Trophoblast cell (in vitro differentiated cells and primary cell): ENCODE results near the gene F5.

Experiments
- DNase-seq, 2 donors: peaks; one replicate each; pipeline ENCODE4 v3.0.0-alpha.2; 2016
- H2AFZ ChIP-seq: 2 replicates; pipeline ENCODE4 v1.6.1; 2013; ENCODE audit warnings: low read length, moderate library complexity, mild to moderate bottlenecking; ENCODE audit not compliant: insufficient read depth, poor library complexity
- H2AK5ac ChIP-seq: 2 replicates; pipeline ENCODE4 v1.6.1; 2013; ENCODE audit warnings: mild to moderate bottlenecking, low read length
- H2BK120ac ChIP-seq: 2 replicates; pipeline ENCODE4 v1.6.1; 2013; ENCODE audit warnings: low read length, mild to moderate bottlenecking, moderate library complexity; ENCODE audit not compliant: insufficient read depth, poor library complexity
- H2BK12ac ChIP-seq: 2 replicates; pipeline ENCODE4 v1.6.1; 2013; ENCODE audit warnings: mild to moderate bottlenecking, low read length, moderate library complexity
- H2BK5ac ChIP-seq: 2 replicates; pipeline ENCODE4 v1.6.1; 2013; ENCODE audit warnings: low read length, low read depth, moderate library complexity, mild to moderate bottlenecking; ENCODE audit not compliant: poor library complexity
- H3K14ac ChIP-seq: 2 replicates; pipeline ENCODE4 v1.6.1; 2013; ENCODE audit warnings: mild to moderate bottlenecking, low read length
- H3K18ac ChIP-seq: 2 replicates; pipeline ENCODE4 v1.6.1; 2013; ENCODE audit warnings: mild to moderate bottlenecking, low read length
- H3K23ac ChIP-seq: 2 replicates; pipeline ENCODE4 v1.6.1; 2013; ENCODE audit warnings: low read length
- H3K27ac ChIP-seq: 2 replicates; pipeline ENCODE4 v1.5.1; 2013; ENCODE audit warnings: low read depth, mild to moderate bottlenecking, inconsistent platforms, low read length, moderate library complexity
- H3K27me3 ChIP-seq: 2 replicates; pipeline ENCODE4 v1.6.1; 2013; ENCODE audit warnings: inconsistent platforms, mild to moderate bottlenecking, low read length, moderate library complexity; ENCODE audit not compliant: insufficient read depth
- H3K36me3 ChIP-seq, 2 experiments: 1 replicate in 1 of 2; 2 replicates in 1 of 2; pipeline ENCODE4 v1.6.1; 2013; ENCODE audit warnings: low read length in 2 of 2, mild to moderate bottlenecking in 2 of 2, moderate library complexity in 1 of 2; ENCODE audit not compliant: insufficient read depth in 2 of 2, control insufficient read depth in 1 of 2
- H3K4ac ChIP-seq: 2 replicates; pipeline ENCODE4 v1.6.1; 2013; ENCODE audit warnings: low read depth, mild to moderate bottlenecking, low read length, moderate library complexity
- H3K4me1 ChIP-seq, 2 experiments: 1 replicate in 1 of 2; 2 replicates in 1 of 2; pipeline ENCODE4 v1.6.1; 2013; ENCODE audit warnings: low read length in 2 of 2, mild to moderate bottlenecking in 2 of 2, moderate library complexity in 1 of 2; ENCODE audit not compliant: insufficient read depth in 2 of 2, control insufficient read depth in 1 of 2
- H3K4me2 ChIP-seq: 2 replicates; pipeline ENCODE4 v1.6.1; 2013; ENCODE audit warnings: inconsistent platforms, mild to moderate bottlenecking, low read length, moderate library complexity
- H3K4me3 ChIP-seq: 2 replicates; pipeline ENCODE4 v1.5.1; 2013; ENCODE audit warnings: mild to moderate bottlenecking, low read depth, low read length, inconsistent platforms
- H3K79me1 ChIP-seq: one replicate; pipeline ENCODE4 v1.6.1; 2013; ENCODE audit warnings: low read length
- H3K79me2 ChIP-seq: 2 replicates; pipeline ENCODE4 v1.6.1; 2013; ENCODE audit warnings: low read length, mild to moderate bottlenecking; ENCODE audit not compliant: control insufficient read depth, insufficient read depth, poor library complexity
- H3K9ac ChIP-seq: 2 replicates; pipeline ENCODE4 v1.6.1; 2013; ENCODE audit warnings: mild to moderate bottlenecking, low read length
- H3K9me3 ChIP-seq: 2 replicates; pipeline ENCODE4 v1.6.1; 2013; ENCODE audit warnings: low read depth, mild to moderate bottlenecking, control low read depth, inconsistent platforms, low read length; ENCODE audit not compliant: insufficient read depth
- H4K12ac ChIP-seq: 2 replicates; pipeline ENCODE4 v1.6.1; 2013; ENCODE audit warnings: low read depth, mild to moderate bottlenecking, low read length, moderate library complexity
- H4K8ac ChIP-seq: 2 replicates; pipeline ENCODE4 v1.6.1; 2013; ENCODE audit warnings: low read depth, mild to moderate bottlenecking, low read length, moderate library complexity
- H4K91ac ChIP-seq: one replicate; pipeline ENCODE4 v1.6.1; 2013; ENCODE audit warnings: low read depth, mild to moderate bottlenecking, low read length, moderate library complexity
- WGBS: extraction: QIAGEN DNeasy Blood & Tissue Kit; methylation state at CpG from one replicate; pipeline ENCODE4 v1.1.7; 2013; ENCODE audit warnings: missing lambda C conversion rate; ENCODE audit not compliant: insufficient read length, insufficient coverage; ENCODE audit errors: extremely low coverage; 5-methylcytosine and 5-hydroxymethylcytosine counted together

The F5 gene

GRCh38 chr1:169475806-169476387, 110.4 kb downstream of the F5 start:
- H3K27me3 ChIP-seq, result no peaks in the 10 kb centered on the region
- no peak overlapping the region for H3K18ac ChIP-seq
- H3K79me2 ChIP-seq, result peaks cover 3% of the 10 kb centered on the region
- no peak overlapping the region for H3K14ac ChIP-seq
- H2BK120ac ChIP-seq, result no peak overlapping the region
- no peak overlapping the region for H3K23ac ChIP-seq
- H2AFZ ChIP-seq, result no peak overlapping the region
- H2BK5ac ChIP-seq, result no peak overlapping the region
- WGBS, result no CpG with 5 or more reads among the region's 3 CpGs
- no peak overlapping the region for H3K4me2 ChIP-seq
- H3K9me3 ChIP-seq, result no peaks in the 10 kb centered on the region
- H3K27ac ChIP-seq, result no peak overlapping the region
- DNase-seq, result no peak
- no peak overlapping the region for H2BK12ac ChIP-seq
- no peak overlapping the region for H3K4me3 ChIP-seq
- H3K36me3 ChIP-seq, result peaks cover 10 to 13% of the 10 kb centered on the region in 2 experiments
- H2AK5ac ChIP-seq, result no peak overlapping the region
- no peak overlapping the region for H4K91ac ChIP-seq
- H3K79me1 ChIP-seq, result no peaks in the 10 kb centered on the region
- no peak overlapping the region for H4K12ac ChIP-seq
- H3K4me1 ChIP-seq, result peaks cover 0 to 1% of the 10 kb centered on the region in 2 experiments
- no peak overlapping the region for H3K4ac ChIP-seq
- no peak overlapping the region for H3K9ac ChIP-seq
- H4K8ac ChIP-seq, result no peak overlapping the region

DNA sequence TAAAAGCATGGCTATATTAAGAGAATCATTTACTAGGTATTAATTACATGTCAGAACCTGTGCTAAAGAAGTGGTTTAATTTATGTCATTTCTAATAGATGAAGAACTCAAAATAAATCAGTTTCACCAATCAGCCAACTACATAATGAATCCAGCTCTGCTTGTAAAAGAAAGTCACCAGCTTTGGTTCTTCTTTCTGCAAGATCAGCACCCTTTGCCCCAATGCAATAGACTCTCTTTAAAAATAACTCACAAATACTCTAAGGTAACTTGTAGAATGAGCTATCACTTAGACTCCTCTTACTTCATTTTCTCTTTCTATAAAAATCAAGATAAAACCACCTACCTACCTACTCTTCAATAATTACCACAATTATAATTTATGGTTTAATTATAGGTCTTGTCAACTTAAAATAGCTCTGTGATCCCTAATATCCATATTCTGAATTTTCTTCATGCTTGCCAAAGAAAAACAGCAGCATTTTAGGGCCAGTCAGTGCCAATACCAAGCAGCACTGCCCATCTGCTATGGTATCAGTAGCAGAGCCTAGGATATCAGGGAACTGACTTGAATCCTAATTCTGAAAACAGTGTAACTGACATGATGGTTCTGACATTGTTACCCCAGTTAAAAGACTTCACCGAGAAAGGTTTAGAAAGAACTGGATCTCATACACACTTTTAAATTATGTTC, 111.8 kb downstream of the F5 start:
- H3K36me3 ChIP-seq, result peaks cover 13 to 16% of the 10 kb centered on the region in 2 experiments
- H3K14ac ChIP-seq, result no peak overlapping the region
- no peak overlapping the region for H3K27ac ChIP-seq
- no peaks in the 10 kb centered on the region for H3K79me1 ChIP-seq
- no peak overlapping the region for H3K4me2 ChIP-seq
- H3K4me1 ChIP-seq, result peaks cover 0 to 1% of the 10 kb centered on the region in 2 experiments
- H3K27me3 ChIP-seq, result no peaks in the 10 kb centered on the region
- H2AFZ ChIP-seq, result no peak overlapping the region
- H3K79me2 ChIP-seq, result peaks cover 3% of the 10 kb centered on the region
- H4K8ac ChIP-seq, result no peak overlapping the region
- H3K9ac ChIP-seq, result no peak overlapping the region
- no peak overlapping the region for H2BK12ac ChIP-seq
- H3K4me3 ChIP-seq, result no peak overlapping the region
- H3K18ac ChIP-seq, result no peak overlapping the region
- H2BK5ac ChIP-seq, result no peak overlapping the region
- H3K9me3 ChIP-seq, result no peaks in the 10 kb centered on the region
- H2AK5ac ChIP-seq, result no peak overlapping the region
- H4K12ac ChIP-seq, result no peak overlapping the region
- no CpG with 5 or more reads among the region's 1 CpG for WGBS
- no peak overlapping the region for H3K4ac ChIP-seq
- no peak for DNase-seq
- no peak overlapping the region for H4K91ac ChIP-seq
- H2BK120ac ChIP-seq, result no peak overlapping the region
- H3K23ac ChIP-seq, result no peak overlapping the region

DNA sequence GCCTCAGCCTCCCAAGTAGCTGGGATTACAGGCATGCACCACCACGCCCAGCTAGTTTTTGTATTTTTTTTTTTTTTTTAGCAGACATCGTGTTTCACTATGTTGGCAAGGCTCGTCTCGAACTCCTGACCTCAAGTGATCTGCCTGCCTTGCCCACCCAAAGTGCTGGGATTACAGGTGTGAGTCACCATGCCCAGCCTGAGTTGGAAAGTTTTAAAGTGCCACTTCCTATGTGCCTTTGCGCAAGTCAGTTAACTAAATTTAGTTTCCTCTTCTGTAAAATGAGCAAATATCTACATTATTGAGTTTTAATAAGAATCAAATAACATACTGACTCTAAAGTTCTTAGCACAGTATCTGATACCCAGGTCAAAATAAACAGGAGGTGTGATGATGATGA, 112.9 kb downstream of the F5 start:
- Histone ChIP-seq H3K14ac (no peak overlapping the region), H3K27me3 (no peaks in the 10 kb centered on the region)
- no CpG with 5 or more reads among the region's 5 CpGs for WGBS

GRCh38 chr1:169472738-169473137, 113.5 kb downstream of the F5 start:
- Histone ChIP-seq H4K12ac (no peak overlapping the region), H3K27me3 (no peaks in the 10 kb centered on the region), H4K8ac (no peak overlapping the region), H3K4ac (no peak overlapping the region), H3K79me2 (no peaks in the 10 kb centered on the region), H3K4me3 (no peak overlapping the region), H3K36me3 (peaks cover 13 to 22% of the 10 kb centered on the region in 2 experiments), H3K23ac (no peak overlapping the region), H3K18ac (no peak overlapping the region), H3K9ac (no peak overlapping the region), H2AK5ac (no peak overlapping the region), H3K79me1 (no peaks in the 10 kb centered on the region), H2BK12ac (no peak overlapping the region), H3K4me1 (no peaks in the 10 kb centered on the region), H3K14ac (no peak overlapping the region), H3K9me3 (no peaks in the 10 kb centered on the region), H3K27ac (no peak overlapping the region), H2AFZ (no peak overlapping the region), H4K91ac (no peak overlapping the region), H3K4me2 (no peak overlapping the region), H2BK120ac (no peak overlapping the region), H2BK5ac (no peak overlapping the region)
- DNase-seq, result no peak
- no CpG with 5 or more reads among the region's 3 CpGs for WGBS

More for the DNA sequence above, 112.9 kb downstream of the F5 start:
- Histone ChIP-seq H3K79me1 (no peaks in the 10 kb centered on the region), H2AFZ (no peak overlapping the region), H3K4me1 (no peaks in the 10 kb centered on the region), H3K36me3 (peaks cover 13 to 19% of the 10 kb centered on the region in 2 experiments), H3K4ac (no peak overlapping the region), H3K4me2 (no peak overlapping the region), H2BK5ac (no peak overlapping the region), H3K27ac (no peak overlapping the region), H3K79me2 (no peaks in the 10 kb centered on the region), H2BK12ac (no peak overlapping the region), H4K8ac (no peak overlapping the region), H4K91ac (no peak overlapping the region), H3K9me3 (no peaks in the 10 kb centered on the region), H3K18ac (no peak overlapping the region), H4K12ac (no peak overlapping the region), H2BK120ac (no peak overlapping the region), H3K4me3 (no peak overlapping the region), H3K9ac (no peak overlapping the region), H3K23ac (no peak overlapping the region), H2AK5ac (no peak overlapping the region)
- DNase-seq, result no peak
